Inflammatory macrophage treated with lipopolysaccharide for 4 hours (primary cell): ENCODE results near the gene PRSS2.

Source experiments
- DNase-seq: peaks from one replicate; pipeline ENCODE4 v3.0.0-alpha.2; 2020

PRSS2 gene

GRCh38 chr7:142804728-142805207, 34.0 kb downstream of the PRSS2 start:
- no peak for DNase-seq

GRCh38 chr7:142805350-142806021, 34.7 kb downstream of the PRSS2 start:
- no peak for DNase-seq

- DNase-seq: no peak
Observed at GRCh38 chr7:142806022-142806356, 35.2 kb downstream of the PRSS2 start.

DNA sequence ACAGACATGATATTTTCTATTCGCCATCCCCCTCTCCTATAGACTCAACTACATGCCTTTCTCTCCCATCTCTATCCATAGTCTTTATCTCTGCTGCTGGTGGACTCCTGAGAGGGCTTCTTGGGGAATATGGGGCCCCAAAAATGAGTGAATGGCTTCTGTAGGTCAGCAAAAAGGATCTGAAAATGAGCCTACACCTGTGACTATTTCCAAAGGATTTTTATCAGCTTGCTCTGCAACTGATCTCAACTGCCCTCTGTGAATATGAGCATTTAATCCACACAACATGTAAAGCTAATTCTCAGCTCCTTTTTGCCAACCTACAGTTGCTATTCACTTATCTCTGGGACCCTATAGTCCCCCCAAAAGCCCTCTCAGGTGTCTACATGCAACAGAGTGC, 36.2 kb downstream of the PRSS2 start:
- DNase-seq: no peak

GRCh38 chr7:142807855-142808460, 37.2 kb downstream of the PRSS2 start:
- DNase-seq: no peak

- DNase-seq: no peak
Observed at GRCh38 chr7:142808461-142808801, 37.7 kb downstream of the PRSS2 start.

DNA sequence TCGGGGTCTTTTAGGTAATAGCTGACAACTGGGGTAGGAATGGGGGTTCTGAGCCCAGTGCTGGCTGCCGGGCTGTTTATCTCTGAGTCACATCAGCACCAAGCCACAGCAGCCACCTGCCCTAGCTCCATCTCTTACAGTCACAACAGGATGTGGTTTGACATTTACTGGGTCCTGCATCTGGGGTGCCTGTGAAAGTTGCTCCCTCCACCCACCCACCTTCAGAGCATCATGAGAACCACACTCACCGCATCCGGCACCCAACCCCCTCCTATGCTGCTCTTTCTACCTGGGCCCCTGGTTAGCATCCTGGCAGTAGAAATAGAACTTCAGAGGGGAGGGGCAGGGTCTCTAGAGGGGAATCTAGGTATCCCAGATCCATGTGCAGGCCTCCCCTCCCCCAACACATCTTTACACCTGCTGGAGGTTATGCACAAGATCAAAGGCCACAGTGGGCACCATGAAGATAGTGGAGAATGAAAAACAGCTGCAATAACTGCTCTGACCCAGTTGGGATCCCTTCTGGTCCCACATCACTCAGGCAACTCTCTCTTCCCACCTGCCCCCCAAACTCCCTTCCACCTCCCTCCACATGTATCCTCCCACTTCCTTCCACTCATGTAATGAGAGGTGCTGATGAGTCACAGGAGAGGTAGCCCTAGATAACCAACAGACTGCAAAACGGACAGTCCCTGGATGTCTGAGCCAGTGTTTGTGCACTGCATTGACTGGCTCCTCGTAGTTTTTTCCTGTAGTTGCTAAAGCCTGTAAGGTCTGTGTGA, 38.2 kb downstream of the PRSS2 start:
- DNase-seq: no peak

GRCh38 chr7:142809671-142810070, 38.9 kb downstream of the PRSS2 start:
- DNase-seq: no peak

- peak; percentile 46 for DNase-seq
Observed at GRCh38 chr7:142811154-142811737, 40.5 kb downstream of the PRSS2 start.

GRCh38 chr7:142812437-142813215, 41.9 kb downstream of the PRSS2 start:
- DNase-seq: no peak

- no peak for DNase-seq
Observed at GRCh38 chr7:142813226-142813625, 42.5 kb downstream of the PRSS2 start.

DNA sequence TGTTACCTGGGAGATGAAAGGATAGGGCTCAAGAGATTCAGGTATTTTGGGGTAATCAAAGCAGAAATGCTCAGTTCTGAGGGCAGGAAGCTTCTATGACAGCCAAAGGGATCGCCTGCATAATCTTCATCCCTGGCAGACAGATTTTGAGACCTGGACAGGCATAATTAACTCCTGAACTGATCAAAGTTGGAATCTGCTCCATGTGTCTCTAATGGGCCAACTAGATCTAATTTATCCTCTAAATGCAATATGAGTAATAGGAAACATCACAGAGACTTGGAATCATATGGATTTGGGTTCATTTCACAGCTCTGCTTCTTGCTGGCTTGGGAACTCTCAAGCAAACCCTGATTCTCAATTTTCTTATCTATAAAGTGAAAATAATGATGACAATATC, 42.9 kb downstream of the PRSS2 start:
- DNase-seq: no peak

DNA sequence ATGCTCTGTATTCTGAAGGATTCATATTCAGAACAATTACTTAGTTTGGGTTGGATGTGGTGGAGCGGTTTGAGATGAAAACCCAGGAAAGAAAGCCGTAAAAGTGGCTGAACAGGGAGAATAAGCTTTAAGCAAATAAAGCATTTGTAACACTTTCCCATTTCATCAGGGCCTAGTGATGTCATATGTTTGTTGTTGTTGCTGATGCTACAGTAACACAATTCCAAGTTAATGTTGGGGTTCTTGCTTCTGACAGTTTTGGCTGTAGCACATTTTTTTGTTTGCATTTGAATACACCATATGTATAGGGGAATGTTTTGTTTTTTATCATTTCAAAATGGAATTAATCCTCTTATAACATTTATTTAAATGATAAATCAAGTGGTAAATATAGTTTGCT, 43.7 kb downstream of the PRSS2 start:
- no peak for DNase-seq

DNA sequence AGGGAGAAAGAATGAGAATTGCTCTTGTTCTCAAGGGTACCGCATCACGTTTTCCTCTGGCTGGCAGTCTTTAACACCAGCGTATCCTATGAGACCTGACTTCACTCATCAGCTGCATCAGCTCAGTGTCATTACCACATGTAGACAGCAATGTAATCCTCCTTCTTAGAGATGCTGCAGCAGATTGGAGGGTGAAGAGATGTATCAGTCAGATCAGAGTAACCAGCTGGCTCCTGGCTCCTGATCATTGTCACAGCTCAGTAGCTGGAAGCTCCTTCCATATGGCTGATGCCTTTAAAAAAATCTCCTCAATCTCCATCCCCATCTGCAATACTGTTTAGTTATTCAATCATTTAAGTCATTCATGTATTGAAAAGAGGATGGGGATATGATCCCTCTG, 44.4 kb downstream of the PRSS2 start:
- DNase-seq: no peak

- no peak for DNase-seq
Observed at GRCh38 chr7:142817506-142817905, 46.7 kb downstream of the PRSS2 start.

GRCh38 chr7:142819530-142819929, 48.8 kb downstream of the PRSS2 start:
- no peak for DNase-seq

GRCh38 chr7:142822714-142823113, 51.9 kb downstream of the PRSS2 start:
- DNase-seq: no peak
